ENCODE data around the gene FGGY. TPM values are rescaled to one million over a fixed set of nuclear protein-coding genes. Genes with fewer than 3 reads are reported as not detected.

FGGY gene
- total and polyA plus RNA-seq, 11 donors = 7.2 to 42.9 (median 32.0) TPM

- no peak for ATAC-seq
- no peak overlapping the region for H3K4me3 ChIP-seq
Measured at GRCh38 chr1:59322394-59322793, 25.5 kb downstream of the FGGY start.

GRCh38 chr1:59322814-59323213 lies 25.9 kb downstream of the FGGY start:
- no peak overlapping the region for H3K27ac ChIP-seq
- 83 to 96% (median 90%) methylated on average over 2 of the region's 2 CpGs for WGBS, 4 donors
- H3K27me3 ChIP-seq = no peaks in the 10 kb centered on the region
- intact Hi-C loops (cut with DNase I) = no loop called here
- TF ChIP-seq POLR2A (IDR thresholded peaks at IDR 0.05) = no peak
- no peak for TF ChIP-seq CTCF (IDR thresholded peaks at IDR 0.05)
- H3K4me1 ChIP-seq = peaks cover 0 to 10% (median 0%) of the 10 kb centered on the region in 12 donors
- H3K36me3 ChIP-seq = peaks cover 0 to 6% (median 0%) of the 10 kb centered on the region in 9 donors
- H3K9me3 ChIP-seq = peaks cover 0 to 3% (median 0%) of the 10 kb centered on the region in 12 donors
- H3K4me3 ChIP-seq = no peak overlapping the region
- ATAC-seq = no peak
- no peak for DNase-seq

More at GRCh38 chr1:59322394-59322793, 25.5 kb downstream of the FGGY start:
- Histone ChIP-seq H3K9me3 (peaks cover 0 to 3% (median 0%) of the 10 kb centered on the region in 12 donors), H3K27ac (no peak overlapping the region), H3K4me1 (peaks cover 0 to 14% (median 0%) of the 10 kb centered on the region in 12 donors), H3K36me3 (peaks cover 0 to 6% (median 0%) of the 10 kb centered on the region in 9 donors), H3K27me3 (no peaks in the 10 kb centered on the region)
- intact Hi-C loops (cut with DNase I) = no loop called here
- TF ChIP-seq CTCF (IDR thresholded peaks at IDR 0.05) = no peak
- no peak for TF ChIP-seq POLR2A (IDR thresholded peaks at IDR 0.05)
- 95 to 98% (median 96%) methylated on average over 4 of the region's 4 CpGs for WGBS, 4 donors
- DNase-seq = no peak

- no peak for TF ChIP-seq POLR2A (IDR thresholded peaks at IDR 0.05)
- TF ChIP-seq CTCF (IDR thresholded peaks at IDR 0.05) = no peak
- H3K27me3 ChIP-seq = no peaks in the 10 kb centered on the region
- peaks cover 0 to 3% (median 0%) of the 10 kb centered on the region in 12 donors for H3K9me3 ChIP-seq
- no peak overlapping the region for H3K27ac ChIP-seq
- H3K4me1 ChIP-seq = peaks cover 0 to 2% (median 0%) of the 10 kb centered on the region in 12 donors
- WGBS, 4 donors = 98 to 100% (median 98%) methylated on average over 3 of the region's 3 CpGs
- no peak overlapping the region for H3K4me3 ChIP-seq
- intact Hi-C loops (cut with DNase I) = no loop called here
- DNase-seq (no peak), ATAC-seq (no peak)
- peaks cover 0 to 6% (median 0%) of the 10 kb centered on the region in 9 donors for H3K36me3 ChIP-seq
Measured at GRCh38 chr1:59323879-59324278, 27.0 kb downstream of the FGGY start.

GRCh38 chr1:59328353-59328752 lies 31.5 kb downstream of the FGGY start:
- Histone ChIP-seq H3K27ac (no peak overlapping the region), H3K36me3 (peaks cover 0 to 6% (median 0%) of the 10 kb centered on the region in 9 donors), H3K4me1 (peaks cover 0 to 5% (median 0%) of the 10 kb centered on the region in 12 donors), H3K4me3 (no peak overlapping the region), H3K27me3 (no peaks in the 10 kb centered on the region), H3K9me3 (peaks cover 0 to 3% (median 0%) of the 10 kb centered on the region in 12 donors)
- no peak for TF ChIP-seq CTCF (IDR thresholded peaks at IDR 0.05)
- no peak for TF ChIP-seq POLR2A (IDR thresholded peaks at IDR 0.05)
- ATAC-seq (no peak), DNase-seq (no peak)
- 96 to 98% (median 98%) methylated on average over 2 of the region's 2 CpGs for WGBS, 4 donors
- intact Hi-C loops (cut with DNase I) = no loop called here
